ENCODE data around the gene KRT4. TPM values are rescaled to one million over a fixed set of nuclear protein-coding genes. Genes with fewer than 3 reads are reported as not detected.

The KRT4 gene
- total and polyA plus RNA-seq, 12 donors, result 0.06 to 6.2 (median 0.61) TPM; not detected in 8

DNA sequence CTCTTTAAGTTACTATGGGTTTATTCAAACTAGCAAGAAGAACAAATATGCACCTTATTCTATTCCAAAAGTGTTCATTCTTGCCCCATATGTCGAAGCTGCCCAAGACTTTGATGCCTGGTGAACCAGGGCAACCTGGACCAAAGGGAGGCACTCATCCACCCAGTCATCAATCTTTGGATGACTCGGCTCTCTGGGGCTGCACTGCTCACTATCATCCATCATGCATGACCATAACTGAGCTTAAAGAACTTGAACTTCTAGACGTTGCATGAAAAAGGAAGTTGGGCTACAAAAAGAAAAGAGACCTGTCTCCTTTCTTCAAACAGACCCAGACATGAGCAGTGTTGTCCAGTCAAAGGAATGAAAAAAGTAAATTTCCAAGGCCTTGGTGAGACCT lies 1.2 kb downstream of the KRT4 start:
- Histone ChIP-seq H3K27me3 (no peaks in the 10 kb centered on the region), H3K4me3 (no peak overlapping the region), H3K9me3 (replicated peaks in 1 of 3) (no peaks in the 10 kb centered on the region), H3K4me1 (replicated peaks in 1 of 2) (no peaks in the 10 kb centered on the region), H3K27ac (no peak overlapping the region), H3K36me3 (replicated peaks in 1 of 2) (no peaks in the 10 kb centered on the region)
- intact Hi-C loops (cut with DNase I), result no loop called here
- TF ChIP-seq, protein P1, sequence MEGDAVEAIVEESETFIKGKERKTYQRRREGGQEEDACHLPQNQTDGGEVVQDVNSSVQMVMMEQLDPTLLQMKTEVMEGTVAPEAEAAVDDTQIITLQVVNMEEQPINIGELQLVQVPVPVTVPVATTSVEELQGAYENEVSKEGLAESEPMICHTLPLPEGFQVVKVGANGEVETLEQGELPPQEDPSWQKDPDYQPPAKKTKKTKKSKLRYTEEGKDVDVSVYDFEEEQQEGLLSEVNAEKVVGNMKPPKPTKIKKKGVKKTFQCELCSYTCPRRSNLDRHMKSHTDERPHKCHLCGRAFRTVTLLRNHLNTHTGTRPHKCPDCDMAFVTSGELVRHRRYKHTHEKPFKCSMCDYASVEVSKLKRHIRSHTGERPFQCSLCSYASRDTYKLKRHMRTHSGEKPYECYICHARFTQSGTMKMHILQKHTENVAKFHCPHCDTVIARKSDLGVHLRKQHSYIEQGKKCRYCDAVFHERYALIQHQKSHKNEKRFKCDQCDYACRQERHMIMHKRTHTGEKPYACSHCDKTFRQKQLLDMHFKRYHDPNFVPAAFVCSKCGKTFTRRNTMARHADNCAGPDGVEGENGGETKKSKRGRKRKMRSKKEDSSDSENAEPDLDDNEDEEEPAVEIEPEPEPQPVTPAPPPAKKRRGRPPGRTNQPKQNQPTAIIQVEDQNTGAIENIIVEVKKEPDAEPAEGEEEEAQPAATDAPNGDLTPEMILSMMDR (IDR thresholded peaks at IDR 0.05), result no peak
- TF ChIP-seq POLR2A (IDR thresholded peaks at IDR 0.05), result no peak
- DNase-seq, result no peak
- 36 to 49% (median 49%) methylated on average over 3 of the region's 3 CpGs for WGBS, 4 donors

DNA sequence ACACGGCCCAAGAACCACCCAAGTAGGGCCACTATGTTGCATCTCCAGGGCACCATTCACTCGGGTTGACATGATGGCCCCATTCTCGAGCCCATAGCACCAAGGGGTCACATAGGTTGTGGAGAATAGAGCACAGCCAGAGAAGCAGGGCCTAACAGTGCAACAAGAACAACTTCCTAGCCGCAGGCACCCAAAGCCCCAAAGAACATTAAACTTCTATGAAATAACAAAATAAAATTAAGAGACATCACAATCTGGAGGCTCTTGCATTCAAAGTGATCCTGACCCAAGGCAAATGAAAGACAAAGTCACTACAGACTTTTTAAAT lies 1.9 kb downstream of the KRT4 start:
- no peak overlapping the region for H3K27ac ChIP-seq
- H3K9me3 ChIP-seq (replicated peaks in 1 of 3), result no peaks in the 10 kb centered on the region
- intact Hi-C loops (cut with DNase I), result no loop called here
- H3K4me1 ChIP-seq (replicated peaks in 1 of 2), result no peaks in the 10 kb centered on the region
- TF ChIP-seq, protein P1 (IDR thresholded peaks at IDR 0.05), result no peak
- no peak for TF ChIP-seq POLR2A (IDR thresholded peaks at IDR 0.05)
- WGBS, 4 donors, result 52 to 67% (median 62%) methylated on average over 3 to 4 of the region's 4 CpGs
- no peaks in the 10 kb centered on the region for H3K27me3 ChIP-seq
- DNase-seq, result no peak
- no peaks in the 10 kb centered on the region for H3K36me3 ChIP-seq (replicated peaks in 1 of 2)
- H3K4me3 ChIP-seq, result no peak overlapping the region

DNA sequence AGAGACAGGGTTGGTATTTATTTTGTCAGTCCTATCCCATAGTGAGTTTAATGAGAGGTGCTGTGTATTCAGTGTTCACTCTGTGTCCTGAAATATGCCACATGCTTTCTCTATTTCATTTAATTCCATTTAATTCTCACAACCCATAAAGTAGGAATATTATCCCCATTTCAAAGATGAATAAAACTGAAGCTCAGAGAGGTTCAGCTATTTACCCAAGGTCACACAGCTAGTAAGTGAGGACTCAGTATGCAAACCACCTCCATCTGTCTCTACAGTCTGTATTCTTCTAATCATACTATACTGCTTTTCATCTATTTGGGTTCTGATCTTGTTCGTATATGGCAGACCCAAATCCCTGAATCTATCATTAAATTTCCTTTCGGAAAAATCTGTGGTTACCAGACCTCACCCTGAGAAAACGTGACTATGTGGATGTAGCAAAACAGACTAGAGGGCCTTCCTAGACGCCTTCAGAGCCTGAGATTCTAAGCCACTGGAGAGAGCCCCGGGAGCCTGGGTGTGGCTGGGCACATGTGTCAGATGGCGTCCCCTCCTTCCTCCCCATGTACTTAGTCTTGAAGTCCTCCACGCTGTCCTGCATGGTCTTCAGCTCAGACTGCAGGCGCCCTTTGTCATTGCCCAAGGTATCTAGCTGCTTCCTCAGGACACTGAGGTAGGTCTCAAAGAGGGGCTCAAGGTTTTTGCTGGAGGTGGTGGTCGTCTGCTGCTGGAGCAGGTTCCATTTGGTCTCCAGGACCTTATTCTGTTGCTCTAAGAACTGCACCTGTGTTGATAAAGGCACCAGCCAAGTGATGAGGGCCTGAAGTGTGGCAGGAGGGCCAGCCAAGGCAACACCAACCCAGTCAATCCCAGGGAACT lies 2.5 kb downstream of the KRT4 start:
- TF ChIP-seq, protein P1 (IDR thresholded peaks at IDR 0.05), result no peak
- TF ChIP-seq POLR2A (IDR thresholded peaks at IDR 0.05), result no peak
- no peaks in the 10 kb centered on the region for H3K4me1 ChIP-seq (replicated peaks in 1 of 2)
- H3K36me3 ChIP-seq (replicated peaks in 1 of 2), result no peaks in the 10 kb centered on the region
- H3K4me3 ChIP-seq, result no peak overlapping the region
- intact Hi-C loops (cut with DNase I), result no loop called here
- H3K27me3 ChIP-seq, result no peaks in the 10 kb centered on the region
- no peak overlapping the region for H3K27ac ChIP-seq
- WGBS, 4 donors, result 79 to 84% (median 79%) methylated on average over 9 of the region's 9 CpGs
- H3K9me3 ChIP-seq (replicated peaks in 1 of 3), result no peaks in the 10 kb centered on the region
- DNase-seq, result no peak

DNA sequence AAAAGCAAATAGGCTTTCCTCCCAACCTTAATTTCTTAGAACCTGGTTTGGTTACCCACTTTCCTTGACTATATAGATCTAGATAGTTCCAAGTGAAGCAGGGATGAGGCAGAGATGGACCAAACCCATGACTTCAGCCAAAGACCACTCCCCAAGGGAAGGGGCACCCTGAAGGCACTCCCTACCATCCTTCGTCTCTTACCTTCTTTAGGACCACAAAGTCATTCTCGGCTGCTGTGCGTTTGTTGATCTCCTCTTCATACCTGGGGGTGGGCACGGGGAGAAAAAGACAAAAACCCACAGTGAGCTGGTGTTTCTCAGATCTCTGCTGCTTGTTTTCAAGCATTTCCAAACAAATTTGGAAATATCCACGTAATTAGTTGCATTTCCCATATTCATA lies 3.4 kb downstream of the KRT4 start:
- WGBS, 4 donors, result 57 to 67% (median 62%) methylated on average over 5 of the region's 5 CpGs

More for the DNA sequence above, 3.4 kb downstream of the KRT4 start:
- Histone ChIP-seq H3K27me3 (no peaks in the 10 kb centered on the region), H3K4me3 (no peak overlapping the region), H3K9me3 (replicated peaks in 1 of 3) (no peaks in the 10 kb centered on the region), H3K36me3 (replicated peaks in 1 of 2) (no peaks in the 10 kb centered on the region), H3K27ac (no peak overlapping the region), H3K4me1 (replicated peaks in 1 of 2) (no peaks in the 10 kb centered on the region)
- DNase-seq, result no peak
- intact Hi-C loops (cut with DNase I), result no loop called here
- no peak for TF ChIP-seq POLR2A (IDR thresholded peaks at IDR 0.05)
- TF ChIP-seq, protein P1 (IDR thresholded peaks at IDR 0.05), result no peak

Measured in adrenal gland (tissue), 12 donors.